Measurements from ENCODE around the gene ZFYVE28.

The ZFYVE28 gene

DNA sequence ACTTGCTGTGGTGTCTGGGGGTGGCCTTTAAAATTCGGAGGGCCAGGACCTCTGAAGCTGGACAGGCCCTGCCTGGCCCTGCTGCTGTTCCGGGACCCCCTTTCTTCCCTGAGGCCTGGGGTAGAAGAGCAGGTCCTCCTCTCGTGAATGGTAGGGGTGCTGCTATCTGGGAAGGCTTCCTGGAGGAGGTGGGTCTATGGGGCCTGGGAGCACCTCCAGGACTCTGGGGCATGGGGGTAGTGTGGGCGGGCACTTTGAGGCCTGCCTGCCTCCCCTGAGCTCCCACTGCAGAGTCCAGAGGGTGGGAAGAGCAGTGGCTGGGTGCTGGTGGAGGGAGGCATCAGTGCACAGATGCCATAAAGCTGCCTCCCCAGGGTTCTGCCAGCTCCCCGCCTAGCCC is 151.6 kb downstream of the ZFYVE28 start:
- TF ChIP-seq, protein P1, sequence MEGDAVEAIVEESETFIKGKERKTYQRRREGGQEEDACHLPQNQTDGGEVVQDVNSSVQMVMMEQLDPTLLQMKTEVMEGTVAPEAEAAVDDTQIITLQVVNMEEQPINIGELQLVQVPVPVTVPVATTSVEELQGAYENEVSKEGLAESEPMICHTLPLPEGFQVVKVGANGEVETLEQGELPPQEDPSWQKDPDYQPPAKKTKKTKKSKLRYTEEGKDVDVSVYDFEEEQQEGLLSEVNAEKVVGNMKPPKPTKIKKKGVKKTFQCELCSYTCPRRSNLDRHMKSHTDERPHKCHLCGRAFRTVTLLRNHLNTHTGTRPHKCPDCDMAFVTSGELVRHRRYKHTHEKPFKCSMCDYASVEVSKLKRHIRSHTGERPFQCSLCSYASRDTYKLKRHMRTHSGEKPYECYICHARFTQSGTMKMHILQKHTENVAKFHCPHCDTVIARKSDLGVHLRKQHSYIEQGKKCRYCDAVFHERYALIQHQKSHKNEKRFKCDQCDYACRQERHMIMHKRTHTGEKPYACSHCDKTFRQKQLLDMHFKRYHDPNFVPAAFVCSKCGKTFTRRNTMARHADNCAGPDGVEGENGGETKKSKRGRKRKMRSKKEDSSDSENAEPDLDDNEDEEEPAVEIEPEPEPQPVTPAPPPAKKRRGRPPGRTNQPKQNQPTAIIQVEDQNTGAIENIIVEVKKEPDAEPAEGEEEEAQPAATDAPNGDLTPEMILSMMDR (IDR thresholded peaks at IDR 0.05; ENCODE audit: control extremely low read depth, extremely low read depth, low read depth, missing control alignments), result no peak
- POLR2A ChIA-PET, result no interaction called here
- no peak for DNase-seq (ENCODE audit: extremely low spot score)
- CTCF ChIA-PET, result no interaction called here

DNA sequence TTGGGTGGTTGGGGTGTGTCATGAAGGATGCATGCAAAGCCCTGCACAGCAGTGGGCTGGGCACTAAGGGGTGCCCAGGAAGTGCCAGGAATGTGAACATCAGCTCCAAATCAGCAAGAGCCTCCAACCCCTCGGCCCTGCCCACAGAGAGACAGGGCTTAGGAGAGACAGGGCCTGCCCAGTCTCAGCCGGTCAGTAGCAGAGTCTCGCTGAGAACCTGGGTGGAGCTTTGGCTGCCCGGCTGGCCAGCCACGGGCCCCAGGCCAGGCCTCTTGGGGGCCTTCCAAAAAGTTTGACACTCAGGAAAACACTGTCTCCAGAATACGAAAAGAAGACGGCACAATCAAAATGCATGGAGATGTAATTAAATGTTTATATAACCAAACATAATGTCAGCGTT is 152.3 kb downstream of the ZFYVE28 start:
- CTCF ChIA-PET, result no interaction called here
- DNase-seq (ENCODE audit: extremely low spot score), result no peak
- POLR2A ChIA-PET, result no interaction called here
- TF ChIP-seq, protein P1 (IDR thresholded peaks at IDR 0.05; ENCODE audit: control extremely low read depth, extremely low read depth, low read depth, missing control alignments), result no peak

DNA sequence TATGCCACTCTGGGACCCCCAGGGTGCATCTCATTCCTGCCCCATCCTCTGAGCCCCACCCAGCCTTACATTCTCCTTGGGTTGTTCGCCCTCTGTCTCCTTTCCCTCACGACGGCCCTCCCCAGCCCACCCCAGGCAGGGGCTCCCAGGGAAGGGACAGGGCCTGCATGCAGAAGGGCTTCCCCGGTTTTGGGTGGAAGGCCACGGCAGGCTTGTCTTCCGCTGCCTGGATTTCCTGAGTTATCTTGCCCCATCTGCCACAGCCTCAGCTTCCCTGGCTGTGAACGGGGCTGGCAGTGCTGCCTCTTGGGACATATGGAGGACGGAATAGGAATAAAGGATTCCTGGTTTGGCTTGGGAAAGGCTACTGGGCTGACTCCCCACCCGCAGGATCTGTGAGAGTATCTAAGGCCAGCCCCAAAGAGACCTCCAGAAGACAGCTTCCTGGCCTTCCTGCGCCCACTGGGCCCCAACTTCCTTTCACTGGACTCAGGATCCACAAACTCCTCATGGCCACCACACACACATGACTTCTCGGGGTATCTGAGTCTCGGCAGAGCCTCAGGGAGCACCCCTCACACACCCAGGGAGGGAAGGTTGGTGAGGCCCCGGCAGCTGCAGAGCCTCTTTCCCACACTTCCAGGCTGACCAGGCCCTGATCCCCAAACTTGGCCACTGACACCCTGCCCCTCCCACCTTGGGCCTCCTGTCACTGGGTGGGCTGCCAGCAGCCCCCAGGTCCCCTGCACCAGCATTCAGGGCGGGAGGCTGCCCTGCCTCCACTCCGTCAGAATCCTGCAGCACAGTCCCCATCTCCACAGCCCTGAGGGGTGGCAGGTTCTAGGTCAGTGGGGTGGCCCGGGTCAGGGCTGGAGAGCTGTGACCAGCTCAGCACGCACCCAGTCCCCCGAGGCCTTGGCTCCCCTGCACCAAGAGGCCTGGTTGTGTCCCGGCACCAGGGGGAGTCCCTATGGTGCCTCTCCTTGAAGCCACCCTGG is 153.0 kb downstream of the ZFYVE28 start:
- ChIA-PET CTCF (no interaction called here), POLR2A (no interaction called here)
- DNase-seq (ENCODE audit: extremely low spot score), result no peak
- TF ChIP-seq, protein P1 (IDR thresholded peaks at IDR 0.05; ENCODE audit: control extremely low read depth, extremely low read depth, low read depth, missing control alignments), result no peak

DNA sequence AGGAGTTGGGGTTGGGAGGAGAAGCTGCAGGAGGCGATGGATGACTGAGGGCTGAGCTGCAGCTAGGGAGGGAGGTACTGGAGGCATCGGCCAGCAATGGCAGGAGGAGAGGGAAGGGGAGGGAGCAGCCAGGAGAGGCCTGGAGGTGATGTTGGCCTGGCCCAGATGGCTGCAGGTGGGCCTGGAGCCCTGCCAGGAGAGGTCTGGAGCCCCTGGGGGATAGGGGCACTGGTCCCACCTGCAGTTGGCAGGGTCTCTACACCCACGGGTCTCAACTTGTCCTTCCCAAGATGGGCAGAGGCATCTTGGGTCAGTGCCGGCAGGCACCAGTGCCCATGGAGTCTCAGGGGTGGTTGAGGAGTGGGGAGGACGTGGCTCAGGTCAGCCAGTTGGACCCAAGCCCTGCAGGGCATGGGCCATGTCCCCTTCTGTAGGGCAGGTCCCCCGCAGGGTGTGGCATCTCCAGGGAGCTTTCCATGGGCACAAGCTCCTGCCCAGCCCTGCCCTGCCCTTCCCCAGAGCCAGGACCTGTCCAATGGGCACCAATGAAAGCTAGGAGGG is 153.9 kb downstream of the ZFYVE28 start:
- TF ChIP-seq, protein P1 (IDR thresholded peaks at IDR 0.05; ENCODE audit: control extremely low read depth, extremely low read depth, low read depth, missing control alignments), result no peak
- ChIA-PET POLR2A (no interaction called here), CTCF (no interaction called here)
- DNase-seq (ENCODE audit: extremely low spot score), result no peak

DNA sequence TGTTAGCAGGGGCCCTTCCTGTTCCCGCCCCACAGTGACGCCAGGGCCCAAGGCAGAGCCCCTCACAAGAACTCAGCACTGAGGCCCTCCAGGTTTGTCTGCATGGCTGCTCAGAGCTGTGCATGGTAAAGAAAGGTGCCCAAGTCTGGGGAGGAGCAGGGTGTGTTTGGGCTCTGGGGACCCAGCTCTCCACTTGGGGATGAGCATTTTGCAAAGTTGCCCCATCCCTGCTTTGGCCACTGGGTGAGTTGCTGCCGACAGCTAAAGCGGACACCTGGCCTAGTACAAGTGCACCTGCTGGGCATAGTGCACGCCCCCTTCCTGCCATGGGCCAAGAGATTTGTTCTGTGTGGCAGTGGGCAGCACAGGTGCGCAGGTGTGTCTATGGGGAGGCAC is 154.5 kb downstream of the ZFYVE28 start:
- DNase-seq (ENCODE audit: extremely low spot score), result no peak
- POLR2A ChIA-PET, result no interaction called here
- CTCF ChIA-PET, result no interaction called here
- TF ChIP-seq, protein P1 (IDR thresholded peaks at IDR 0.05; ENCODE audit: control extremely low read depth, extremely low read depth, low read depth, missing control alignments), result no peak

DNA sequence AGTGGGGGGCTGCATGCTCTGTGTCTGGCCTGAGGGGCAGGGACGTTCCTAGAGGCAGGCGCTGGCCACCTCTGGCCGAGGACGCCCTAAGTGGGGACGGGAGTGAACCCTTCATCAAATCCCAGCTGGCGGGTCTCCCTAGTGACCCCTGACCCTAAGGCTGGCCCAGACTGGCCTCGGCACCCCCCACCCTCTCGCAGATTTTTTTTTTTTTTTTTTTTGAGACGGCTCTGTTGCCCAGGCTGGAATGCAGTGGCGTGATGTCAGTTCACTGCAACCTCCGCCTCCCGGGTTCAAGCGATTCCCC is 155.5 kb downstream of the ZFYVE28 start:
- CTCF ChIA-PET, result no interaction called here
- TF ChIP-seq, protein P1 (IDR thresholded peaks at IDR 0.05; ENCODE audit: control extremely low read depth, extremely low read depth, low read depth, missing control alignments), result no peak
- DNase-seq (ENCODE audit: extremely low spot score), result no peak
- POLR2A ChIA-PET, result no interaction called here
